HL-60 (cell line): ENCODE results near the gene RTKN.

Experiments
- DNase-seq, 2 experiments: peaks; one replicate each; pipeline ENCODE4 v3.0.0-alpha.2; 2010 to 2020; ENCODE audit warnings: low read depth in 1 of 2, low spot score in 1 of 2
- H3K27ac ChIP-seq: fragments of 250-450 bp; sonication (Bioruptor Pico); replicated peaks from 2 replicates; pipeline ENCODE4 v1.5.1; 2020; ENCODE audit warnings: mild to moderate bottlenecking, moderate library complexity
- H3K27me3 ChIP-seq: fragments of 250-450 bp; sonication (Bioruptor Pico); 2 replicates; pipeline ENCODE4 v1.5.1; 2021; ENCODE audit warnings: mild to moderate bottlenecking, moderate library complexity; ENCODE audit not compliant: insufficient read depth, poor library complexity, severe bottlenecking
- H3K4me3 ChIP-seq: replicated peaks from 2 replicates; pipeline ENCODE4 v1.5.1; 2011; ENCODE audit warnings: mild to moderate bottlenecking, control low read depth, low read length; ENCODE audit not compliant: insufficient read depth
- CTCF ChIP-seq: IDR thresholded peaks from one replicate; pipeline ENCODE4 v1.5.1; 2011; ENCODE audit warnings: low read length, control low read depth, inconsistent platforms; ENCODE audit not compliant: insufficient read depth
- GABPA ChIP-seq: IDR thresholded peaks from 2 replicates; pipeline ENCODE4 v1.6.1; 2012; ENCODE audit warnings: low read depth
- POLR2AphosphoS5 ChIP-seq: IDR thresholded peaks from 2 replicates; pipeline ENCODE4 v1.6.1; 2012; ENCODE audit warnings: low read depth
- SPI1 ChIP-seq: IDR thresholded peaks from 2 replicates; pipeline ENCODE4 v1.6.1; 2012; ENCODE audit warnings: low read depth, mild to moderate bottlenecking, borderline replicate concordance
- TF ChIP-seq, protein P1 (sequence below): IDR thresholded peaks from 2 replicates; pipeline ENCODE4 v1.6.1; 2012; ENCODE audit warnings: low read depth; ENCODE audit not compliant: insufficient replicate concordance

Gene RTKN

GRCh38 chr2:74436111-74436805 is 5.5 kb downstream of the RTKN start:
- Histone ChIP-seq H3K27ac (no peak overlapping the region), H3K27me3 (peaks cover 26% of the 10 kb centered on the region), H3K4me3 (no peak overlapping the region)
- TF ChIP-seq SPI1 (no peak), CTCF (no peak), POLR2AphosphoS5 (no peak), GABPA (no peak)
- TF ChIP-seq, protein P1, sequence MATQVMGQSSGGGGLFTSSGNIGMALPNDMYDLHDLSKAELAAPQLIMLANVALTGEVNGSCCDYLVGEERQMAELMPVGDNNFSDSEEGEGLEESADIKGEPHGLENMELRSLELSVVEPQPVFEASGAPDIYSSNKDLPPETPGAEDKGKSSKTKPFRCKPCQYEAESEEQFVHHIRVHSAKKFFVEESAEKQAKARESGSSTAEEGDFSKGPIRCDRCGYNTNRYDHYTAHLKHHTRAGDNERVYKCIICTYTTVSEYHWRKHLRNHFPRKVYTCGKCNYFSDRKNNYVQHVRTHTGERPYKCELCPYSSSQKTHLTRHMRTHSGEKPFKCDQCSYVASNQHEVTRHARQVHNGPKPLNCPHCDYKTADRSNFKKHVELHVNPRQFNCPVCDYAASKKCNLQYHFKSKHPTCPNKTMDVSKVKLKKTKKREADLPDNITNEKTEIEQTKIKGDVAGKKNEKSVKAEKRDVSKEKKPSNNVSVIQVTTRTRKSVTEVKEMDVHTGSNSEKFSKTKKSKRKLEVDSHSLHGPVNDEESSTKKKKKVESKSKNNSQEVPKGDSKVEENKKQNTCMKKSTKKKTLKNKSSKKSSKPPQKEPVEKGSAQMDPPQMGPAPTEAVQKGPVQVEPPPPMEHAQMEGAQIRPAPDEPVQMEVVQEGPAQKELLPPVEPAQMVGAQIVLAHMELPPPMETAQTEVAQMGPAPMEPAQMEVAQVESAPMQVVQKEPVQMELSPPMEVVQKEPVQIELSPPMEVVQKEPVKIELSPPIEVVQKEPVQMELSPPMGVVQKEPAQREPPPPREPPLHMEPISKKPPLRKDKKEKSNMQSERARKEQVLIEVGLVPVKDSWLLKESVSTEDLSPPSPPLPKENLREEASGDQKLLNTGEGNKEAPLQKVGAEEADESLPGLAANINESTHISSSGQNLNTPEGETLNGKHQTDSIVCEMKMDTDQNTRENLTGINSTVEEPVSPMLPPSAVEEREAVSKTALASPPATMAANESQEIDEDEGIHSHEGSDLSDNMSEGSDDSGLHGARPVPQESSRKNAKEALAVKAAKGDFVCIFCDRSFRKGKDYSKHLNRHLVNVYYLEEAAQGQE: no peak
- DNase-seq: no peak

- DNase-seq: no peak
- Histone ChIP-seq H3K27me3 (no peaks in the 10 kb centered on the region), H3K27ac (no peak overlapping the region), H3K4me3 (no peak overlapping the region)
- TF ChIP-seq CTCF (no peak), GABPA (no peak), SPI1 (no peak), POLR2AphosphoS5 (no peak)
- TF ChIP-seq, protein P1: no peak
These were observed 11.2 kb downstream of the RTKN start for GRCh38 chr2:74430502-74430901.

GRCh38 chr2:74429487-74430451 is 12.0 kb downstream of the RTKN start:
- Histone ChIP-seq H3K27ac (no peak overlapping the region), H3K27me3 (no peaks in the 10 kb centered on the region), H3K4me3 (no peak overlapping the region)
- no peak for DNase-seq
- TF ChIP-seq, protein P1: no peak
- TF ChIP-seq CTCF: no peak
- no peak for TF ChIP-seq SPI1
- no peak for TF ChIP-seq POLR2AphosphoS5
- no peak for TF ChIP-seq GABPA
